Neutrophil (primary cell): ENCODE results near the gene FGFR1OP2.

Experiments used
- H3K27ac ChIP-seq: fragments of 200-600 bp; sonication (generic); 2 replicates; pipeline ENCODE4 v1.5.1; 2016; ENCODE audit warnings: mild to moderate bottlenecking, moderate library complexity
- H3K27me3 ChIP-seq: fragments of 200-600 bp; sonication (generic); 2 replicates; pipeline ENCODE4 v1.6.0; 2016; ENCODE audit warnings: mild to moderate bottlenecking
- H3K36me3 ChIP-seq: fragments of 200-600 bp; sonication (generic); 2 replicates; pipeline ENCODE4 v1.5.1; 2017
- H3K4me1 ChIP-seq, 2 experiments: fragments of 200-600 bp in 1 of 2; sonication (generic) in 1 of 2; 1 replicate in 1 of 2; 2 replicates in 1 of 2; pipeline versions ENCODE4 v1.5.1 to v1.6.1; 2013 to 2016; ENCODE audit warnings: low read depth in 1 of 2, low read length in 1 of 2, mild to moderate bottlenecking in 1 of 2, moderate library complexity in 1 of 2; ENCODE audit not compliant: control insufficient read depth in 1 of 2, insufficient read depth in 1 of 2
- H3K4me3 ChIP-seq, 2 experiments: fragments of 200-600 bp in 1 of 2; sonication (generic) in 1 of 2; 1 replicate in 1 of 2; 2 replicates in 1 of 2; pipeline ENCODE4 v1.5.1; 2013 to 2016; ENCODE audit warnings: low read depth in 1 of 2, low read length in 1 of 2, mild to moderate bottlenecking in 1 of 2, moderate library complexity in 1 of 2
- H3K9me3 ChIP-seq: fragments of 200-600 bp; sonication (generic); 2 replicates; pipeline ENCODE4 v1.5.1; 2016
- CTCF ChIP-seq: fragments of 200-600 bp; sonication (generic); IDR thresholded peaks from 2 replicates; pipeline ENCODE4 v1.5.1; 2016; ENCODE audit warnings: antibody characterized with exemption

FGFR1OP2 gene

GRCh38 chr12:26982866-26983265, 44.6 kb downstream of the FGFR1OP2 start:
- TF ChIP-seq CTCF = no peak
- H3K27me3 ChIP-seq = no peaks in the 10 kb centered on the region
- H3K4me1 ChIP-seq = peaks cover 4 to 6% of the 10 kb centered on the region in 2 experiments
- H3K36me3 ChIP-seq = peaks cover 19% of the 10 kb centered on the region
- H3K27ac ChIP-seq = no peak overlapping the region
- no peaks in the 10 kb centered on the region for H3K9me3 ChIP-seq
- no peak overlapping the region for H3K4me3 ChIP-seq

GRCh38 chr12:26987634-26988424, 49.6 kb downstream of the FGFR1OP2 start:
- no peaks in the 10 kb centered on the region for H3K27me3 ChIP-seq
- no peaks in the 10 kb centered on the region for H3K9me3 ChIP-seq
- peaks cover 4 to 8% of the 10 kb centered on the region in 2 experiments for H3K4me1 ChIP-seq
- no peak overlapping the region for H3K4me3 ChIP-seq
- peaks cover 14% of the 10 kb centered on the region for H3K36me3 ChIP-seq
- H3K27ac ChIP-seq = peak overlapping the region; percentile 25
- no peak for TF ChIP-seq CTCF

GRCh38 chr12:26988703-26989102, 50.4 kb downstream of the FGFR1OP2 start:
- H3K4me1 ChIP-seq = peaks cover 4 to 8% of the 10 kb centered on the region in 2 experiments
- H3K4me3 ChIP-seq = no peak overlapping the region
- TF ChIP-seq CTCF = no peak
- H3K36me3 ChIP-seq = peaks cover 14% of the 10 kb centered on the region
- H3K9me3 ChIP-seq = no peaks in the 10 kb centered on the region
- H3K27me3 ChIP-seq = no peaks in the 10 kb centered on the region
- peak overlapping the region; percentile 25 for H3K27ac ChIP-seq

- Histone ChIP-seq H3K27me3 (no peaks in the 10 kb centered on the region), H3K4me1 (peaks cover 4 to 8% of the 10 kb centered on the region in 2 experiments), H3K4me3 (no peak overlapping the region), H3K27ac (peak overlapping the region; percentile 4), H3K36me3 (peaks cover 22% of the 10 kb centered on the region), H3K9me3 (no peaks in the 10 kb centered on the region)
- no peak for TF ChIP-seq CTCF
These were observed 51.6 kb downstream of the FGFR1OP2 start for GRCh38 chr12:26989873-26990272.

GRCh38 chr12:26991826-26992225, 53.6 kb downstream of the FGFR1OP2 start:
- Histone ChIP-seq H3K27ac (no peak overlapping the region), H3K27me3 (no peaks in the 10 kb centered on the region), H3K9me3 (no peaks in the 10 kb centered on the region), H3K4me3 (no peak overlapping the region), H3K4me1 (peaks cover 15% of the 10 kb centered on the region in 2 experiments), H3K36me3 (peaks cover 25% of the 10 kb centered on the region)
- TF ChIP-seq CTCF = no peak
